Measurements from ENCODE around the gene COG8.
"Not testable (repeated sequence)": the region's sequence is repeated elsewhere in the genome, so short reads cannot be mapped to it uniquely, and the experiment has no call there.

The COG8 gene

DNA sequence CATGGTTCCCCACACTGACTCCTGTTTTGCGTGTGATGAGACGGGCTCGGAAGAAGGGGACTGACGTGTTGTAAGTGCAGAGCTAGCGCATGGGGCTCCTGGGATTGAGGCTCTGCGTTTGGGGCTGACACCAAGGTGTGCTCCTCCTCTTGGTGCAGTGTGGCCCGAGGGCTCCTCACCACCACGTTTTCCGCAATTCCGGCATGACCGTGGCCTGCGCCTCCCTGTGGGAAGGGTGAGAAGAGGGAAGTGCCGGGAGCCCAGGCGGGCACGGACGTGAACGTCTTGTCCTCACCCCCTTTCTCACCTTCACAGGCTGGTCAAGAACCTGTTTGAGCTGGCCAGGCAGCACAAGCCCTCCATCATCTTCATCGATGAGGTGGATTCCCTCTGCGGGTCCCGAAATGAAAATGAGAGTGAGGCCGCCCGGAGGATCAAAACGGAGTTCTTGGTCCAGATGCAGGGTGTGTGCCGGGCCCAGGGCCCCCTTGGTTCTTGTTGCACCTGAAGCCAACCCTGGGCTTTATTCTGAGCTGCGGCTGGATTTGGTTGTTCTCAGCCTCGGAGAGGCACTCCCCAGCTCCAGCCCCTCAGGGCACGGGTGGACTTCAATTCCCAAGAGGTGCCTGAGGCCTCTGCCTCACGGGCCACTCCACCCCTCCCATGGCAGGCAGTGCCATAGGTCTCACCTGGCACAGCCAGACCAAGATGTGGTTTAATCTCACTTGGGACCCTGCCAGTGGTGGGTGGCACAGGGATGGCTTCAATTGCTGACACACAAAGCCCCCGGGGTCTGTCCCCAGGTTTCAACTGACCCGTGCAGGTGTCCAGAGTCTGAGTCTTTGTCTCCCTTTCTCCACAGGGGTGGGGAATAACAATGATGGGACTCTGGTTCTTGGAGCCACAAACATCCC is 19.3 kb downstream of the COG8 start:
- in situ Hi-C loops (cut with HindIII; ENCODE audit: low sequenced_read_pairs), result no loop called here

DNA sequence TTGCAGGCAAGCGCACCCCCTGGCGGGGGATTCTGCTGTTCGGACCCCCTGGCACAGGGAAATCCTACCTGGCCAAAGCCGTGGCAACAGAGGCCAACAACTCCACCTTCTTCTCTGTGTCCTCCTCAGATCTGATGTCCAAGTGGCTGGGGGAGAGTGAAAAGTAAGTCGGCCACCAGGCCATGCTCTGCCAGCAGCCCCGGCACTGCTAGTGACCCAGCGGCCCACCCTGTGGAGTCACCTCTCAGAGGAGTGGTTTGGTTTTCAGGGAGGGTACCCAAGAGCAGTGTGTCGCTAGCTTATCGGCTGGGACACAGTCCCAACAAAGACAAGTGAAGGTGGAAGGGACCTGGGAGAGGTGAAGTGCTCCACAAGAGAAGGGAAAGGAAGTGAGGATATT is 20.0 kb downstream of the COG8 start:
- in situ Hi-C loops (cut with HindIII; ENCODE audit: low sequenced_read_pairs), result no loop called here

DNA sequence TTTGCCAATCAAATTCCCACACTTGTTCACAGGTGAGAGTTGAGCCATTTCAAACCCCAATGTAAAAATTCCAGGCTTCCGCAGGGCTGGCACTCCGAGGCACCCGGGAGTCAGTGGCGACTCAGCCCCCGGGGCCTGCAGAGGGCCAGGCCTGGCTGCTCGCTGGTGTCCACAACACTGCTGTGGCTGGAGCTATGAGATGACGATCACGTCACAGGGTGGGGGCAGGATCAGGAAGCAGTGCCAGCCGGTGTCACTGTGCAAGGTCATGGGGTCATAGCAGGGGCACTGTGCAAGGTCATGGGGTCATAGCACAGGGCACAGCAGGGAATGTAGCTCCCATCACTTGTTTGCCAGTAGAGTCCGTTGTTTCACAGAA is 20.5 kb downstream of the COG8 start:
- in situ Hi-C loops (cut with HindIII; ENCODE audit: low sequenced_read_pairs), result no loop called here

DNA sequence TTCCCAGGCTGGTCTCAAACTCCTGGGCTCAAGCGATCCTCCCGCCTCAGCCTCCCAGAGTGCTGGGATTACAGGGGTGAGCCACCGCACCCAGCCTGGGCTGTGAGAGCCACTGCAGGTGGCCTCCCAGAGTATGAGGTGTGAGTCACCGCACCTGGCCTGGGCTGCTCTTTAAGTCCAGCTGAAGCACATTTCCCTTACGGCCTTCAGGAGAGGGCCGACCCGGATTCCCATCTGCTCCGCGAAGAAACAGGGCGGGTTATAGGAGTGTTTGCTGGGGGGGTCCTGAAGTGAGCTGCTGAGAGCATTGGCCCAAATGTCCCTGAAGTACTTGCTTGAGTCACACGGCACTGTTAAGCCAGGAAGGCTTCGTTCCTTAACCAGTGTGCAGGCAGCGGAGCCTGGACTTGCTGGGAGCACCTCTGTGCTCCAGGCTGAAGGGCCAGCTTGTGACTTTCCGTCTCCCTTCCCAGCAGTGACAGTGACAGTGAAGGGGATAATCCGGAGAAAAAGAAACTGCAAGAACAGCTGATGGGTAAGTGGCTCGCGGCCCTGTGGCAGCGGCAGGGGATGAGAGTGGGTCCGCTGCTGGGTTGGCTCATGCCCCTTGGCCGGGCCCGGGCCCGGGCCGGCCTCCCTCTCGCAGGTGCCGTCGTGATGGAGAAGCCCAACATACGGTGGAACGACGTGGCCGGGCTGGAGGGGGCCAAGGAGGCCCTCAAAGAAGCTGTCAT is 21.0 kb downstream of the COG8 start:
- in situ Hi-C loops (cut with HindIII; ENCODE audit: low sequenced_read_pairs), result no loop called here

DNA sequence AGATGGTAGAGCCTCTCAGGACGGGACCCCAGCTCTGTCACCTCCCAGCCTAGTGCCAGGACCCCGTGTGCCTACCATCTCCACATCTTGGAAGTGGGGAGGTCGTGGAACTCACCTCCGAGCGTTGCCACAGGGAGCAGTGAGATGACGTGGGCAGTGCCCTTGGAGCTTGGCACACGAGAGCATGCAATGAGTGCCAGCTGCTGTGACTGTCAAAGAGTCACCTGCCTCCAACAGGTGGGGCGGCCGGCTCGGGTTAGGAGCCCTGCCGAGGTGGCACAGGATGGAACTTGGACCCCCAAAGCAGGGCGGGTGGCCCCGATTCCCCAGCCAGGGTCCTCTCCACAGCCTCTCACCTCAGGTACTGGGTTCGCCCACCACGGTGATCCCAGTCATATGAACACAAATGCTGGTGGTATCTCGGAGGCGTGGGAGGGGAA is 22.7 kb downstream of the COG8 start:
- in situ Hi-C loops (cut with HindIII; ENCODE audit: low sequenced_read_pairs), result no loop called here

DNA sequence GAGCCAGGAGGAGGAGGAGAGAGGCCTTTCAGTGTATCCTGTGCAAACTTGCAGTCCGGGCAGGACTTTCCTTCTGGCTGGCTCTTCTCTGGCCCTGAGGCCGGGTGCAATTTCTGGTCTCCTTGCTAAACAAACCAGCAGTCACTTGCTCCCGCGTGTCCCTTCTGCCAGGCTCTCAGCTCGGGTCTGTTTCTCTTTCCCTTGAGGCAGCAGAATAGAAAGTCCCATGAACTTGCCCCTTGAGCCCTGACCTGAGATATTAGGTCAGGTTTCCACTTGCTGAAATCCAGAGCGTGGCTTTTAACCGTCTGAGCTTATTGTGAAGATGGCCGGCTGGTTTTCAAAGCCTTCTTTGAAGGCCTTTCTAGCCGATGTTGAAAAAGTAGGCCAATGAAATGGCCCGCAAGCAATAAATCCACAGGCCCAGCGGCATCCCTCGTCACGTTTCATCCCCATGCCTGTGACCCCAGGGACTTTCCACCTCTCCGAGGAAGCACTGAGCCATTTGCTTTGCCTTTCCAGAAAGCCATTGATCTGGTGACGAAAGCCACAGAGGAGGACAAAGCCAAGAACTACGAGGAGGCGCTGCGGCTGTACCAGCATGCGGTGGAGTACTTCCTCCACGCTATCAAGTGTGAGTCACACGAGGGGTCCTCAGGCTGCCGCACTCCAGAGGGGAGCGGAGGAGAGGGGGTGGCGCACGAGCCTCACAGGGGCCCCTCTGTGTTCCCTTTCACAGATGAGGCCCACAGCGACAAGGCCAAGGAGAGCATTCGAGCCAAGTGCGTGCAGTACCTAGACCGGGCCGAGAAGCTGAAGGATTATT is 23.7 kb downstream of the COG8 start:
- in situ Hi-C loops (cut with HindIII; ENCODE audit: low sequenced_read_pairs), result no loop called here

DNA sequence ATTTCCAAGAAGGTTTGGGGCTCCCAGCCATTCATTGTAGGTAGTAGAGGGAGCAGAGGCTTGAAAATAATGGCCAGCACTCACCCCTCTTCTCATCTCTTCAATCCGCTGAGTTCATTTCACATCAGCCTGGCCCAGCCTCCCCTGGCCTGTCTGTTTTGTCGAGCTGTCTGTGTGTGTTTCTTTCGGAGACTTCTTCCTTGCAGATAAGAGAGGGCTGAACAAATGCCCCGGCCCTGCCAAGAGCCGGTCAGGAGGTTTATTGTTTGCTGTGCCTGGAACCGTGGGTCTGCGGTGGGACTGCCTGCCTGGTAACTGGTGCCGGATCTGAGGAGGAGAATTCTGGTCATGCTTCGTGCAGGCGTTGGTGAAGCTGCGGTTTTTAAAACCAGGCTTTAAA is 24.8 kb downstream of the COG8 start:
- in situ Hi-C loops (cut with HindIII; ENCODE audit: low sequenced_read_pairs), result no loop called here

DNA sequence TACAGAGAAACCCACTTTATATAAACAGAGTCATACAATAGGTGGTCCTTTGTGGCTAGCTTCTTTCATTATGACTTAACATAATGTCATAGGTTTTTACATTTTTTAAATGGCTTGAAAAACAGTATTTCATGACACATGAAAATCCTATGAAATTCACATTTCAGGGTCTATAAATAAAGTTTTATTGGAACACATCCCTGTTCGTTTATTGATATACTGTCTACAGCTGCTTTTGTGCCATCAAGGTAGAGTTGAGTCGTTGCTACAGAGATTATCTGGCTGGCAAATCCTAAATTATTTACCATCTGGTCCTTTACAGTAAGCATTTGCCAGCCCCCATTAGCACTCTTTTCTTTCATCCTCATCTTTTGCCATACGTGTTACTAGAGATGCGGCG is 25.9 kb downstream of the COG8 start:
- in situ Hi-C loops (cut with HindIII; ENCODE audit: low sequenced_read_pairs), result no loop called here

DNA sequence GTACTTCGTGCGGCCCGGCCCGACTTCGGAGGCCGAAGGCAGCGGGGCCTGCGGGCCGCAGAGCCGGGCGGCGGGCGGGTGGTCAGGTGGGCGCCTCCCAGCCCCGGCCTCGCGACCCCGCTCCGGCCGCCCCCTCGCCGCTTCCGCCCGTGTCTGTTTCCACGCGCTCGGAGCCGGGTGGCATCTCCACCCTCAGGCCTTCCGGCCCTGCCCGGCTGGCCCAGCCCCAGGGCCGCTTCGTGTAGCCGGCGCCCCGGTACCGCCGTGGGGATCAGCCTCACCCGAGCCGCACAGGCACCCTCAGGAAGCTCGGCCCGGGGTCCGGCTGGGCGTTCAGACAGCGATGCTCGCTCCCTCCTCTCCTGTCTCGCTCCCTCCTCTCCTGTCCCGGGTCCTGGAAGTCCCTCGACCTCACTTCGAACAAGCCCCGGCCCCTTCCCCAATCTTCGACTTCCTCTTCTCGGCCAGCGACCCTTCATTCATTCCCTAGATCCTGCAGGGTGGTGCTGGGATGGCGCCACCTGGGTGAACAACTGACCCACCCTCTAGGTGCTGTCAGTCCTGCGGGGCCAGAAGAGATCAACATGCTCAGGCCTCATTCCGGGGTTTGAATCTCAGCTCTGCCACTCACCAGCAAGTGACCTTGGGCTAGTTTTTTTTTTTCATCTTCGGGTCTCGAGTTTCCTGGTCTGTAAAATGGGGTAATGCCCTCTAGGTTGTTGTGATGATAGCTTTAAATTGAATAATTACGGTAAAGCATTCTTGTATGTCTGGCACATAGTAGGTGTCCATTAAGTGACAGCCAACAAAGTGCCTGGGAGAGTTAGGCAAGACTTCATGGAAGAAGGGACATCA is 27.6 kb downstream of the COG8 start:
- in situ Hi-C loops (cut with HindIII; ENCODE audit: low sequenced_read_pairs), result no loop called here

DNA sequence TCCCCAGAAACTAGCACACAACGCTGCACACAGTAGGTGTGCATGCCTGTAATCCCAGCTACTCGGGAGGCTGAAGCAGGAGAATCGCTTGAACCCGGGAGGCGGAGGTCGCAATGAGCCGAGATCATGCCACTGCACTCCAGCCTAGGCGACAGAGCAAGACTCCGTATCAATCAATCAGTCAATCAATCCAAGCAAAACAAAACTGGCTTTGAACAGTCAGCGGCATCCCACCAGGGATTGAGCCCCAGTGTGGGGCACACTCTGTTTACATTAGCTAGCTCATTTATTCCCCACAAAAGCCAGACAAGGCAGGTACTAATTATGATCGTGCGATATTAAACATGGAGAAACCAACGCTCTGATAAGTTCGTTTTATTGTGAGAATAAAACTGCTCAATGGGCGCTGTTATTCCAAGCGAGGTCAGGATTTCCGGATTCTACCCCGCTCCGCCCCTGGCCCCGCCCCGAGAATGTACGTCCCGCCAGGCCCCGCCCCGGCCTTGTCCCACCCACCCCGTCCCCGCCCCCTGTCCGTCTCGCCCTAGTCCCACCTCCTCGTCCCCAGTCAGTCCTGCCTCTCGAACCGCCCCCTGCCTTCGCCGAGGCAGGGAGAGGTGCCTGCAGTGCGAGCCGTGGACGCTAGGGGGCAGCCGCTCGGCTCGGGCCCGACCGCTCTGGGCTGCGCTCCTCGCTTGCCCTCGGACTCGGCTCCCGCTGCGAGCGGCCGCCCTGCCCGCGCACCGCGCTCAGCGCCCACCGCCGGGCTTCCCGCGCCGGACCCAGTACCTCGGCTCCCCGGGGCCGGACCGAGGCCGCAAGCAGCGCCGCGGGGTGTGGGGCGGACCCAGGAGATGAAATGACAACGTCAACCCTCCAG is 28.5 kb downstream of the COG8 start, which contains the start of gene VPS4A:
Gene VPS4A (plus strand): TSS at position 698 of the 880 bp plus-strand sequence. CDS start 162 bp downstream, at position 860.
- in situ Hi-C loops (cut with HindIII; ENCODE audit: low sequenced_read_pairs), result no loop called here

DNA sequence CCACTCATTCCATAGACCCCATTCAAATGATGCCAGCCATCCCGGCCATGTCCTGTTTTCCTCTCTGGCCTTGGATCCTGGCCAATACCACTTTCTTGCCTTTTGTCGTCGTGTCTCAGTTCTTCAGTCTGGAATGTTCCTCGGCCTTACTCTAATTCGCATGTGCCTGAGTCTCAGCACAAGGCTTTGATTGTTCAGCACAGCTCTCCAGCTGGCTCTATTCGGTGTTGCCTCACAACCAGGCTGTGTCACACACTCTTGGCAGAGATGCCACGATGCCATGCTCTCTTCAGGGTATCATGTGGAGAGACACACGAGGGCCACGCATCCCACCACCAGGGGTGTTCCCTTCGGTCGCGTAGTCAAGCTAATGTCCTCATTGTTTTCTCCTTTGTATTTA is 30.0 kb downstream of the COG8 start:
- in situ Hi-C loops (cut with HindIII; ENCODE audit: low sequenced_read_pairs), result loop anchor here (10.0 kb wide), 1 partner anchor 175 kb away; the partner anchor contains the start of genes CHTF8 and UTP4

DNA sequence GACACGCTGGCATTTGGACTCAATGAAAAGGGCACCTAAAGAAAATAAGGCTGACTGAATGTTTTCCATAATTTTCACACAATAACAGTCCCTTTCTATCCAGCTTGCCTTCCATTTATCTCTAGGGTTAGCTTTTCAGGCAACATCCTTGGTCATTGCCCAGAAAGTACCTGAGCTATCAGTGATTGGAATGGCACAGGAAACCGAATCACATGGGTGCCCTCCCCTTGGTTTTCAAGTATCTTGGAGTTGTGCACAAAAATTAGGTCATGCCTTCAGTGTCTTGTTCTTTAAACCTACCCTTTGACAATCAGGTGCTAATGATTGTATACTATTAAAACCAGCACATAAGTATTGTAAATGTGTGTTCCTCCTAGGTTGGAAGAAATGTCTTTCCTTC is 31.5 kb downstream of the COG8 start:
- in situ Hi-C loops (cut with HindIII; ENCODE audit: low sequenced_read_pairs), result loop anchor here (10.0 kb wide), 1 partner anchor 173 kb away; the partner anchor contains the start of genes CHTF8 and UTP4

DNA sequence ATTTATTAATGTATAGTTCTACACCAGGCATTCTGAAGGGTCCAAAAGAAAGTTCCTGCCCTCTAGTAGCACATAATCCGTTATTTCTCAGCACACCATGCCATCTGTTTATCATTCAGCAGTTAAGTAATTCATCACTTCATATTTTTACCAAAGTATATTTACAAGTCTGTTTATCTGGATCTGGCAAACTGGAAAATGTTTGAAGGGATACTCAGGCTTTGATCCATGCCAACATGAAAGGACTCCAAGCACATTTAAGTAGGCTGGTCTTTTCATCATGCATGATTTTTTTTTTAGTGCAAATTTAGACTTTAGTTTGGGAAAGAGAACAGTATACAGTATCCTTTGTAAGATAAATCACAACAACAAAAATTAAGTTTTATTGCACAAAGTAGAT is 32.3 kb downstream of the COG8 start:
- in situ Hi-C loops (cut with HindIII; ENCODE audit: low sequenced_read_pairs), result loop anchor here (10.0 kb wide), 1 partner anchor 172 kb away; the partner anchor contains the start of genes CHTF8 and UTP4

DNA sequence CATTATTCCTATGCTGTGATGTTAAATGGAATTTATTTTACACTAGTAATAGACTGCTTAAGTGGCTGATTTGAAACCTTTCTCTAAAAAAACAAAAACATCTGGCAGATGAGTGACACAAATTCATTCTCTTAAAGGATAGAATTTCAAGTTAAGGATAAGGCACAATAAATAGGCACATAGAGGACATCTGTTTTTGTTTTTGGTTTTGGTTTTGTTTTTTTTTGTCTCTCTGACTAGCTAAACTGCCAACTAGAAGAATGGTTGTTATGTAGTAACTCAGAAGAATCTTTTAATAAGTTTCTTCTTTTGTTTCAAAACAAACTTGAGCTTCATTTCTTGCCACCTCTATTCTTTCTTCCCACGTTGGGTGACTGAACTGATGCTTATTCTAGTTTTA is 33.3 kb downstream of the COG8 start:
- in situ Hi-C loops (cut with HindIII; ENCODE audit: low sequenced_read_pairs), result loop anchor here (10.0 kb wide), 1 partner anchor 171 kb away; the partner anchor contains the start of genes CHTF8 and UTP4

DNA sequence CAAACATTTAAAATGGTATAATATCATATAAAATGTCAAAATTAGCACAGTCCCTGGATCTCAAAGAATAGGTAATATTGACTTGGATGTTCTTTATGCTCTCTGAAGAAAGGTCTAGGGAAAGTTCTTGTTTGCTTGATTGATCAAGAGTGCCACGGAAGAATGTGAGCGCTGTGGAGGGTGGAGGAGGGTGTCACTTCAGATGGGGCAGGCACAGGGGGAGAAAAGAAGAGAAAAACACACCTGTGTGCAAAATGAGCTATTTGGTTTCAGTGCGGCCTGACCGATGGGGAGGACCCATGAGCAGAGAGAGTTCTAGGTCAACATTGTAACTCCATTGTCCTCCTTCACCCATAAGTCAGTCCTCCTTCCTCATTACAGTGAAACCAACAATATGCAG is 37.1 kb downstream of the COG8 start:
- in situ Hi-C loops (cut with HindIII; ENCODE audit: low sequenced_read_pairs), result loop anchor here (5.0 to 10.0 kb wide), 3 partner anchors 75 to 168 kb away; partner anchors contain the start of genes CHTF8 and UTP4

DNA sequence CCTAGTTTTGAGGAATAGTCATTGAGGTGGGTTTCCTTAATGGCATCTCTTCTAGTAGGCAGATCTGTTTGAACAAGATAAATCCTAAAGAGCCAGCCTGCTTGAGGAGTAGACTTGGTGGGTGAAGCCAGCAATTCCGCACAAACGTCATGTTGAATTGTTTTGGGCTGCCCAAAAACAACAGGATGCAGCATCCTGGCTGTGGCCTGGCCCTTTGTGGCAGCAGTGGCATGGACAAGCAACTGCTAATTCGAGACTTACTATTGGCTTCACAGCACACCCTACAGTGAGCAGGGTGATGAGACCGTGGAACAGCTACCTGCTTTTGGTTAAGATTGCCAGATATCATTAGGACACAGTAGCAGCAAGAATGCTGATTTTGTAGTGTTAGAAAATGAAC is 37.5 kb downstream of the COG8 start:
- in situ Hi-C loops (cut with HindIII; ENCODE audit: low sequenced_read_pairs), result loop anchor here (5.0 to 10.0 kb wide), 3 partner anchors 75 to 167 kb away; partner anchors contain the start of genes CHTF8 and UTP4

DNA sequence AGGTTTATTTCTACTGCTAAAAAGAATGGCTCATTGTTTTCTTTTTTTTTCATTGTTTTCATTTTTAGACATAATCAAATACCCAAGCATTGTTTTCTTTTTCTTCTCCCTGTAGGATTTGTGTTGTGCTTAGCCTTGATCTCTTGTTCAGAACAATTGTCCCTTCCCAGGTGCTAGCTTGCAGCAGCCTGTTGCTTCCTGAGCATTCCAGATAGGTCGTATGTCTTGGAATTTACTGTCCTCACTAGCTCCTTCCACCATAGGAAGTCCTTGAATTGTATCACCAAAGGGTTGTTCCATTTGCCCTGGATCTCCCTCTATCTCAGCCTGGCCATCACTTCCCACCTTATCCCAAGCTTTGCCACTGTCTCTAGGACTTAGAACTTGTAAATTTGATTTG is 38.2 kb downstream of the COG8 start:
- in situ Hi-C loops (cut with HindIII; ENCODE audit: low sequenced_read_pairs), result loop anchor here (5.0 to 10.0 kb wide), 3 partner anchors 74 to 166 kb away; partner anchors contain the start of genes CHTF8 and UTP4

DNA sequence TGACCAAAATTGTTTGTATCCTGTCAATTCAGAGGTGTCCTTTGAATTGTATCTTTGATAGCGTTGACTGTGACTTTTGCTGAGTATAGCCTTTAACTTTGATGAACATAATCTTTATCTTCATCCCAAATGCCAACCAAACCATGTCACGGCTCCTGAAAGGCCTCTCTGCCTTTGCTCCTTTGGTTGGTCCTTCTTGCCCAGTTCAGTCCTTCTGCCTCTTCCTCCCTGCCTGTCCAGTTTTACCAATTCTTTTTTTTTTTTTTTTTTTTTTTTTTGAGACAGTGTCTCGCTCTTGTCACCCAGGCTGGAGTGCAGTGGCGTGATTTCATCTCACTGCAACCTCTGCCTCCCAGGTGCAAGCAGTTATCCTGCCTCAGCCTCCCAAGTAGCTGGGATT is 41.1 kb downstream of the COG8 start:
- in situ Hi-C loops (cut with HindIII; ENCODE audit: low sequenced_read_pairs), result no loop called here

DNA sequence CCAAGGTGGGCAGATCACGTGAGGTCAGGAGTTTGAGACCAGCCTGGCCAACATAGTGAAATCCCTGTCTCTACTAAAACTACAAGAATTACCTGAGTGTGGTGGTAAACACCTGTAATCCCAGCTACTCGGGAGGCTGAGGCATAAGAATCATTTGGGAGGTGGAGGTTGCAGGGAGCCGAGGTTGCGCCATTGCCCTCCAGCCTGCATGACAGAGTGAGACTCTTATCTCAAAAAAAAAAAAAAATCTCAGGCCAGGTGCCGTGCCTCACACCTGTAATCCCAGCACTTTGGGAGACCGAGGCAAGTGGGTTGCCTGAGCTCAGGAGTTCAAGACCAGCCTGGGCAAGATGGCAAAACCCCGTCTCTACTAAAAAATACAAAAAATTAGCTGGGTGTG is 42.6 kb downstream of the COG8 start:
- in situ Hi-C loops (cut with HindIII; ENCODE audit: low sequenced_read_pairs), result not testable (repeated sequence)

Data from endothelial cell of hepatic sinusoid (primary cell).